GM12872 (cell line): ENCODE measurements around the gene ANKRD55.

Source experiments
- TF ChIP-seq, protein P1 (sequence below): IDR thresholded peaks from 3 replicates; pipeline ENCODE4 v1.5.1; 2011; ENCODE audit warnings: low read depth, mild to moderate bottlenecking, low read length, moderate library complexity; ENCODE audit not compliant: insufficient read depth

Gene ANKRD55

DNA sequence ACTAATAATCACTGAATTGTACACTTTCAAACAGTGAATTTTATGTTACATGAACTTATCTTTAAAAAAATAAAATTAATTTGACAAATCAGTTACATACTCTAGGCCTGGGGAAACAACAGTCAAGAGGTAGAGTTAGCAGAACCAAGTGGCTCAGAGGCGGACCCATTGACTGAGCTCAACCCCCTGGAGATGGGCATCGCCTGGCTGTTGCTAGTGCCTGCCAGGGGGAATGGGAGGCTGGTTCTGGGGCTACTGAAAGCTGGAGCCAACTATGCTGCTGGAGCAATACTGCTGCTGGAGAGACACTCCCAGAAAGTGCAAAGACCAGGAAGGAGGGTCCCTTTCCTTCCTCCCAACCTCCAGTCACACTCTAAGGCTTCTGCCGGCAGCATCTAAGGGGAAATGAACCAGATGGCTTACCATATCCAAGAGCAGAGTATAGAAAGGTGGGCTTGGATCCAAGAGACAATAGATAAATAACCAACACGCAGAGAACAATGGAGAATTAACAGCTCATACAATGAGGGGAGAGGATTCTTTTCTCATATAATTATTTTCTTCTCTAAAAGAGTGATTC is 40.3 kb upstream of the ANKRD55 start:
- TF ChIP-seq, protein P1, sequence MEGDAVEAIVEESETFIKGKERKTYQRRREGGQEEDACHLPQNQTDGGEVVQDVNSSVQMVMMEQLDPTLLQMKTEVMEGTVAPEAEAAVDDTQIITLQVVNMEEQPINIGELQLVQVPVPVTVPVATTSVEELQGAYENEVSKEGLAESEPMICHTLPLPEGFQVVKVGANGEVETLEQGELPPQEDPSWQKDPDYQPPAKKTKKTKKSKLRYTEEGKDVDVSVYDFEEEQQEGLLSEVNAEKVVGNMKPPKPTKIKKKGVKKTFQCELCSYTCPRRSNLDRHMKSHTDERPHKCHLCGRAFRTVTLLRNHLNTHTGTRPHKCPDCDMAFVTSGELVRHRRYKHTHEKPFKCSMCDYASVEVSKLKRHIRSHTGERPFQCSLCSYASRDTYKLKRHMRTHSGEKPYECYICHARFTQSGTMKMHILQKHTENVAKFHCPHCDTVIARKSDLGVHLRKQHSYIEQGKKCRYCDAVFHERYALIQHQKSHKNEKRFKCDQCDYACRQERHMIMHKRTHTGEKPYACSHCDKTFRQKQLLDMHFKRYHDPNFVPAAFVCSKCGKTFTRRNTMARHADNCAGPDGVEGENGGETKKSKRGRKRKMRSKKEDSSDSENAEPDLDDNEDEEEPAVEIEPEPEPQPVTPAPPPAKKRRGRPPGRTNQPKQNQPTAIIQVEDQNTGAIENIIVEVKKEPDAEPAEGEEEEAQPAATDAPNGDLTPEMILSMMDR: no peak

DNA sequence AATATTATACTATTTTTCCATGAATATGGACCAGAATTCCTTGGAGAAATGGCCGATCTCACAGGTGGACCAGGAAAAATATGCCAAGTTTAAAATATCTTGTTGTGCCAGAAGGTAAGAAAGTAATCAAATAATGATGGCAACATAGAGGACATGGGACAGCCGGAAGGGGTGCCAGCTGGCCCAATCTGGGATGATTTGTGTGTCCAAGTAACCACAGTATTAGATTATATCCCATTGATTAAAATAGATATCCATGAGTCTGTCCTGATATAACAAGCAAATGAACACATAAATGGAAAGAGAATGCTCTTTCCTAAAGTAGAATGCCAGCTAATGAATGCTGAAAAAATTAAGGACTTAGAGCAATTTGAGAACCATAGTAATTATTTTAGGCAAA is 39.6 kb upstream of the ANKRD55 start:
- TF ChIP-seq, protein P1: no peak

DNA sequence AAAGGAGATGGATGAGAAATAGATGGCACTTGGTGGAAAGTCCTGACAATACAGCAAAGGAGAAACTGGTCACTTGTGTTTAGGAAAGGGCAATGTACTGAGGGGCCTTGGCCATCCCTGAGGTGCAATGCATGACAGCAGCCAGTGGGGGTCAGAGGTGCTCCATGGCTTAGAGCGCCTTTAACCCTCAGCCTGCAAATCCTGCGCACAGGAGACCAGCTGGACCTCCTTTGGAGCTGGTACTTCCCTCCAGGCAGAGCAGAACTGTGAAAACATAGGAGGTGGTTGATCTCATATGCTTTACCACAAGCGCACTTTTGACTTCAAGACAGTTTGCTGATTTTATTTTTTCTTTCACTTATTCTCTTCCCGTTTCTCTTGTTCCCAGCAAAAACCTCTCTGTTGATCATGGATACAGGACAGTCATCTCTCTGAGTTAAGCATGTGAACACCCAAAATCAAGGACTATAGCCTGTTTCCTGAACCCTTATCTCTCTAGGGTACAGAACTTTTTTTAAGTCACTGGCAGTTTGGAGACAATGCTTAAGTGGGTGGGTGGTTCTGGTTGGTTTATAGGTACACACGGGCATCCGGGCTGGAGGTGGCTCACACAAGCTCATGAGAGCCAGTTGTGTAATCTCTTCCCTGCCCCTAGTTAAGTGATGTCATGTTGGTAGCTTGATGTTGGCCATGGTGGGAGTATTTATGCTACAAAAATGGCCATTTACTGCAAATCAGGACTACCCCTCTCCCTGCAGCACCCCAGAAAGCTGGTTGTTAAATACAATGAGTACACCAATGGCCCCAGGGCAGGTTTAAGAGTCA is 37.6 kb upstream of the ANKRD55 start:
- TF ChIP-seq, protein P1: peak; percentile 100

DNA sequence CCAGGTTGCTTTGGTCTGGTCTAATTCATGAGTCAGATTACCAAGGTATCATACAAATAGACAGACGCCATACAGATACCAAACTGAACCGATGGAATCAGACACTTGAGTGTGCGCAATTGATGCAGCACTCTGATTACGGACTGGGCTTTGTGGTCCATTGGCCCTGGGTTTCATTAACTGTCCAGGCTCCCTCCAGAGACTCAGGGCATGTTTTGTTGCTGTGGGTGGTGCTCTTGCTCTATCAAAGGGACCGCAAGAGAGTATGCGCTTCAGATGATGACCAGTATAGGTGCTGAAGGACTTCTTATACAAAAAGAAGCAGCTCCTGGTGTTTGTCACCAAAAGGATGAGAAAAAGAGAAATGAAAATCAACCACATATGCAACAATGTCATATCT is 36.9 kb upstream of the ANKRD55 start:
- TF ChIP-seq, protein P1: no peak

DNA sequence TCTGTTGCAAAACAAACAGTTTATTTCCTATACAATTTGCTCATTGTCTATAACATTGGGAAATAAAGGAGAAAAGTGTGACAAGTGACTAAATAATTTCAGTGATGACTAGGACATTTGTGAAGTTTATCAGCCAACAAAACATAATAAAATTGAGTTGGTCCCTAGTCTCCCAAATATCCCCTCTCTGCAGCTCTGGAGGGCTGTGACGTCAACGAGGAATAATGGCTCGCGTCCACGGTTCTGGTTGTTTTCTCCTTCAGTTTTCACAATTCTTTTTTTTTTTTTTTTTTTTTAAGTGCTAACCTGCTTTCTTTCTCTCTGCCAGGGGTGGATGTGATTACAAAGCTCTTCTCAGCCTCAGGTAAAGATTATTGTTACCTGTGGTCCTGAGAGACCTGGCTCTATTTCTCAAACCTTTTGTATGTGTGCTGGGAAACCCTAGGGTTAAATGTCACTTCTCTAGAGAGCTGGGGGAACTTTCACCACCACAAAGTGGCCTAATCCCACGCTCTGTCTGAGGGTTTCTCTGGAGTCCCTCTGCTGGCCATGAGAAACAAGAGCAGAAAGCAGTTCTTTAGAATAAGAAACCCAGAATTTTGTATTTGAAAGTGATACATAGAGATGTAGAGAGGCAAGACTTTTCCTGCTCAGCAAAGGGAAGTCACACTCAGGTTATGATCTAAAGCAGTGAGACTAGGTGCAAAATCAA is 36.2 kb upstream of the ANKRD55 start:
- TF ChIP-seq, protein P1: peak; percentile 61

DNA sequence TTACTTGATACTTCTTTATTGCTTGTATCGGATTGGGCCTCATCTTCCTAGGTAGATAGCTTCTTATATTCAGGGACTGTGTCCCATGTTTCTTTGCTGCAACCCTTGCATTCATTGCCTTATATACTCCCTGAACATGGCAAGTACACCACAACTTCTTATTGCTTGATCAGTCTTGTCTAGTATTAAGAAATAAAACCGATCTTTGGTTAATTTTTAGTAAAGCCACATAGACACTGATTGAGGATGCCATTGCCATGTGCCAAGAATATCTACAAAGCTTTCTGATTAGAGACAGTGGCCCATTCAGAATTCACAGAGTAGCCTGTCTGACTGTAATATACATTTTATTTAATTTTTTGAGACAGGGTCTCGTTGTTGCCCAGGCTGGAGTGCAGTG is 34.7 kb upstream of the ANKRD55 start:
- TF ChIP-seq, protein P1: no peak

DNA sequence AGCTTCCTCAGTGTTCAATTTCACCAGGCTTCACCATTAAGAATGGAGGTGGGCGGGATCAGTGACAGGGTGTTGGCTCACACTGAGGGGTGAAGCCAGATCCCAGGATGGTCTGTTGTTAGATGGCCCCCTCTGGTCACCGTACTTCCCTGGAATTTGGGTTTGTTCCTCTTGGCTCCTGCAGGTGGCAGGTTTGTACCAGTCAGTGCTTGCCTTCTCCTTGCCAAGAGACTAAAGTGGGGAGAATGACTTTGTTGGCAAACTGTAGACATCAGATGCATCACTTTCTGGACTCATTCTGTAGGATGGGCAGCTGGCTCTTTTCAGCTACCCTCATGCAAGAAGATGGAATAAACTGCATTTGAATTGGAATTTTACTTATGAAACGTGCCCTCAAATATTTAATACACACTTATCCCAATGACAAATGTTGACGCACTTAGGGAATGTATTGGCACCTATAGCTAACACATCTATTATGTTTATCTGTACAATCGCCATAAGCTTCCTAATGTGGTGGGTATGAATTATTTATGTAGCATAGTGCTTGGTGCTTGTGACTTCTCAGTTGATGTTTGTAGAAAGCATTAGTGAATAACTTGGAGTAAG is 31.4 kb upstream of the ANKRD55 start:
- TF ChIP-seq, protein P1: peak; percentile 81
